Measurements from ENCODE around the gene MICAL3.

MICAL3 gene

GRCh38 chr22:17915676-17916075 lies 108.7 kb downstream of the MICAL3 start:
- no peak for DNase-seq (ENCODE audit: low read depth)
- TF ChIP-seq, protein P1, sequence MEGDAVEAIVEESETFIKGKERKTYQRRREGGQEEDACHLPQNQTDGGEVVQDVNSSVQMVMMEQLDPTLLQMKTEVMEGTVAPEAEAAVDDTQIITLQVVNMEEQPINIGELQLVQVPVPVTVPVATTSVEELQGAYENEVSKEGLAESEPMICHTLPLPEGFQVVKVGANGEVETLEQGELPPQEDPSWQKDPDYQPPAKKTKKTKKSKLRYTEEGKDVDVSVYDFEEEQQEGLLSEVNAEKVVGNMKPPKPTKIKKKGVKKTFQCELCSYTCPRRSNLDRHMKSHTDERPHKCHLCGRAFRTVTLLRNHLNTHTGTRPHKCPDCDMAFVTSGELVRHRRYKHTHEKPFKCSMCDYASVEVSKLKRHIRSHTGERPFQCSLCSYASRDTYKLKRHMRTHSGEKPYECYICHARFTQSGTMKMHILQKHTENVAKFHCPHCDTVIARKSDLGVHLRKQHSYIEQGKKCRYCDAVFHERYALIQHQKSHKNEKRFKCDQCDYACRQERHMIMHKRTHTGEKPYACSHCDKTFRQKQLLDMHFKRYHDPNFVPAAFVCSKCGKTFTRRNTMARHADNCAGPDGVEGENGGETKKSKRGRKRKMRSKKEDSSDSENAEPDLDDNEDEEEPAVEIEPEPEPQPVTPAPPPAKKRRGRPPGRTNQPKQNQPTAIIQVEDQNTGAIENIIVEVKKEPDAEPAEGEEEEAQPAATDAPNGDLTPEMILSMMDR (IDR thresholded peaks at IDR 0.05; ENCODE audit: low read length, missing control alignments): peak; percentile 2
- no peak overlapping the region for H3K4me3 ChIP-seq (replicated peaks; ENCODE audit: low read depth, low read length)

GRCh38 chr22:17915188-17915587 lies 109.2 kb downstream of the MICAL3 start:
- TF ChIP-seq, protein P1 (IDR thresholded peaks at IDR 0.05; ENCODE audit: low read length, missing control alignments): no peak

DNA sequence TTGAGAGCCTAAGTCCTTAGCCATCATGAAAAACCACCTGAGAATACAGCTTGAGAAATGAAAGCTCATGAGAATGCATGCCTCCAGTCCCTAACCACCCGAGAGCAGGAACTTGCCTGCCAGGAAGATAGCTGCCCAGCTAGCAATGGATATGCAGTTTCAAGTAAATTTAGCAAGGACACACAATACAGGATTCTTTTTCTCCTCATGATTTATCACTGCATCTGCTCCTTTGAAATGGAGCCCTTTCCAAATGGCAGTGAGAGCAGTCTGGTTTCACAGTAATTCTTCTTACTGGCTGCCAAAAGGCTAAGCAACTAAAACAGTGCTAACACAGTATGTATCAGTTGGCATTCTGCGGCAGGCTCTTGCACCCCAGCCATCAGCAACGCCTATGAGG lies 109.9 kb downstream of the MICAL3 start:
- TF ChIP-seq, protein P1 (IDR thresholded peaks at IDR 0.05; ENCODE audit: low read length, missing control alignments): no peak
- H3K4me3 ChIP-seq (replicated peaks; ENCODE audit: low read depth, low read length): no peak overlapping the region
- DNase-seq (ENCODE audit: low read depth): no peak

More at GRCh38 chr22:17915188-17915587, 109.2 kb downstream of the MICAL3 start:
- H3K4me3 ChIP-seq (replicated peaks; ENCODE audit: low read depth, low read length): no peak overlapping the region
- no peak for DNase-seq (ENCODE audit: low read depth)

- H3K4me3 ChIP-seq (replicated peaks; ENCODE audit: low read depth, low read length): no peak overlapping the region
- no peak for DNase-seq (ENCODE audit: low read depth)
- TF ChIP-seq, protein P1 (IDR thresholded peaks at IDR 0.05; ENCODE audit: low read length, missing control alignments): no peak
Measured at GRCh38 chr22:17913801-17914347, 110.5 kb downstream of the MICAL3 start.

DNA sequence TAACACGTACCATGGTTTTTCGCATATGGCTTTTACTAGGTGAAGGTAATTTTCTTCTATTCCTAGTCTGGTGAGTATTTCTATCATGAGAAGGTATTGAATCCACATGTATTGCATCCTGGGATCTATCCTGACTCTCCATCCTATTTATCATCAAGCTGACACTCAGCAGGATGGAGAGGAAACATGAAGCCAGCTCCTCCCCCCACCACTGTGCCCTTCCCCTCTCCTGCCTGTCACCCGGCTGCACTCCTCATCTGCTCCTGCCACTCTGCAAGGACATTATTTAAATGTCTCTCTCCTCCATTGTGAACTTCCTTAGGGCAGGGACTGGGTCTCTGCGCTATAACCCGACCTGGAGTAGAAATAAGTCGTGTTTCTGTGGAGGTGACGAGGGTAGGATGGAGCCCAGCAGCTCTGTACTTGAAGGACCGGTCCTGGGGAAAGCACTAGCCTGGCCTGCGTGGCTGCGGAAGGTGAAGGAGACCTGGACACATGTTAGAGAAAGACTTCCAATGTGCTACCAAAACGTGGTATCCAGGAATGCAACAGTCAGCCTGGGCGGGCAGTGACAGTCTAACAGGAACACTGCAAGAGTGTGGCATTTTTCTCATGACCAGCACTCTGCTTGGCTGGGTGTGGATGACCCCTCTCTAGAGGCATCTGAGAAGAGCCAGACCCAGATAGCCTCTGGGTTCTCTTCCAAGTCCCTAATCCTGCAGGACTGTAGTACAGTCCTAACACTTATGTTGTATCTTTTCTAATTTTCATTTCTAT lies 111.2 kb downstream of the MICAL3 start:
- TF ChIP-seq, protein P1 (IDR thresholded peaks at IDR 0.05; ENCODE audit: low read length, missing control alignments): no peak
- H3K4me3 ChIP-seq (replicated peaks; ENCODE audit: low read depth, low read length): no peak overlapping the region
- DNase-seq (ENCODE audit: low read depth): no peak

- no peak overlapping the region for H3K4me3 ChIP-seq (replicated peaks; ENCODE audit: low read depth, low read length)
- no peak for DNase-seq (ENCODE audit: low read depth)
- TF ChIP-seq, protein P1 (IDR thresholded peaks at IDR 0.05; ENCODE audit: low read length, missing control alignments): no peak
Measured at GRCh38 chr22:17911887-17912286, 112.5 kb downstream of the MICAL3 start.

All from fibroblast of pulmonary artery (primary cell).